Endothelial cell of umbilical vein (primary cell): ENCODE data around the gene SMARCE1. TPM values are rescaled to one million over a fixed set of nuclear protein-coding genes. Genes with fewer than 3 reads are reported as not detected.

Experiments used
- BruUV-seq: library from RNA; stranded (reverse); fragments of 400-500 nt; replicated peaks from 2 replicates; lab custom pipeline; 2021; lab: Mats Ljungman, UMichigan
- CTCF ChIA-PET: fragments of 300-600, 350-600 bp; sonication (Branson Sonifier 250); formaldehyde crosslinking; loops from one replicate; lab custom pipeline; 2021; ENCODE audit warnings: antibody characterized with exemption, inconsistent platforms; lab: Charles Lee
- POLR2A ChIA-PET: fragments of 300-600, 350-600 bp; sonication (Branson Sonifier 250); formaldehyde crosslinking; loops from one replicate; lab custom pipeline; 2021; ENCODE audit warnings: antibody characterized with exemption, inconsistent platforms; lab: Charles Lee
- DNase-seq: peaks from one replicate; pipeline ENCODE4 v3.0.0-alpha.2; 2011; ENCODE audit warnings: low read depth, low spot score
- FAIRE-seq: peaks from 2 replicates; lab custom pipeline; 2011; peaks lifted over from hg19 to GRCh38; lab: Jason Lieb, UNC
- H2AFZ ChIP-seq: 2 replicates; pipeline ENCODE4 v1.6.0; 2012; ENCODE audit warnings: low read depth, low read length, control low read depth, inconsistent platforms
- H3K27ac ChIP-seq: 2 replicates; pipeline ENCODE4 v1.5.1; 2011; ENCODE audit warnings: low read depth, mild to moderate bottlenecking, control low read depth, low read length, moderate library complexity; ENCODE audit not compliant: insufficient read depth
- H3K27me3 ChIP-seq, 2 experiments: 2 replicates each; pipeline versions ENCODE4 v1.6.0 to v1.6.1; 2011; ENCODE audit warnings: low read length in 2 of 2, mixed read lengths in 1 of 2; ENCODE audit not compliant: control insufficient read depth in 2 of 2, insufficient read depth in 2 of 2
- H3K36me3 ChIP-seq, 2 experiments: 2 replicates in 1 of 2; 3 replicates in 1 of 2; pipeline ENCODE4 v1.5.1; 2011; ENCODE audit warnings: low read length in 2 of 2, mild to moderate bottlenecking in 1 of 2, moderate library complexity in 1 of 2; ENCODE audit not compliant: control insufficient read depth in 2 of 2, insufficient read depth in 2 of 2; ENCODE audit errors: extremely low read depth in 1 of 2
- H3K4me1 ChIP-seq: 3 replicates; pipeline ENCODE4 v1.5.1; 2011; ENCODE audit warnings: mild to moderate bottlenecking, low read length; ENCODE audit not compliant: control insufficient read depth, insufficient read depth; ENCODE audit errors: extremely low read depth
- H3K4me2 ChIP-seq: 2 replicates; pipeline ENCODE4 v1.6.1; 2011; ENCODE audit warnings: low read length, control low read depth, mixed read lengths; ENCODE audit not compliant: insufficient read depth
- H3K4me3 ChIP-seq, 3 experiments: fragments of 200-600 bp in 1 of 3; sonication (generic), shearing (Covaris generic) in 1 of 3; replicated peaks in 1 of 3; 2 replicates each; pipeline ENCODE4 v1.5.1; 2011 to 2016; ENCODE audit warnings: control low read depth in 3 of 3, low read length in 3 of 3, mild to moderate bottlenecking in 2 of 3, inconsistent platforms in 1 of 3, low read depth in 1 of 3, moderate library complexity in 1 of 3; ENCODE audit not compliant: insufficient read depth in 1 of 3
- H3K79me2 ChIP-seq: 2 replicates; pipeline ENCODE4 v1.6.0; 2012; ENCODE audit warnings: low read length, inconsistent platforms; ENCODE audit not compliant: control insufficient read depth, insufficient read depth
- H3K9ac ChIP-seq: replicated peaks from 2 replicates; pipeline ENCODE3; 2011; ENCODE audit warnings: low read length, control low read depth; ENCODE audit not compliant: insufficient read depth; ENCODE audit errors: extremely low read depth
- H3K9me1 ChIP-seq: replicated peaks from 3 replicates; pipeline ENCODE4 v1.6.0; 2011; ENCODE audit warnings: mild to moderate bottlenecking, low read length; ENCODE audit not compliant: control insufficient read depth, insufficient read depth; ENCODE audit errors: extremely low read depth
- H3K9me3 ChIP-seq: replicated peaks from 2 replicates; pipeline ENCODE4 v1.5.1; 2012; ENCODE audit warnings: low read length, inconsistent platforms; ENCODE audit not compliant: control insufficient read depth, insufficient read depth
- H4K20me1 ChIP-seq: replicated peaks from 2 replicates; pipeline ENCODE3; 2011; ENCODE audit warnings: mild to moderate bottlenecking, low read length; ENCODE audit not compliant: control insufficient read depth, insufficient read depth; ENCODE audit errors: extremely low read depth
- CTCF ChIP-seq, 2 donors: IDR thresholded peaks; 1 replicate in 1 of 2; 2 replicates in 1 of 2; pipeline ENCODE4 v1.5.1; 2011; ENCODE audit warnings: low read length in 2 of 2, mild to moderate bottlenecking in 2 of 2, moderate library complexity in 2 of 2, control low read depth in 1 of 2, inconsistent platforms in 1 of 2, low read depth in 1 of 2; ENCODE audit not compliant: insufficient read depth in 1 of 2; ENCODE audit errors: extremely low read depth in 1 of 2
- EZH2 ChIP-seq: IDR thresholded peaks from 2 replicates; pipeline ENCODE4 v1.6.1; 2012; ENCODE audit warnings: borderline replicate concordance, low read depth, mild to moderate bottlenecking, moderate library complexity, low read length, inconsistent platforms; ENCODE audit not compliant: severe bottlenecking
- FOS ChIP-seq: IDR thresholded peaks from 2 replicates; pipeline ENCODE4 v1.6.1; 2011; ENCODE audit warnings: mild to moderate bottlenecking, low read length, moderate library complexity, borderline replicate concordance; ENCODE audit not compliant: insufficient read depth
- GATA2 ChIP-seq: IDR thresholded peaks from 2 replicates; pipeline ENCODE4 v1.7.0; 2011; ENCODE audit warnings: low read depth, mild to moderate bottlenecking, moderate library complexity, mixed read lengths, low read length; ENCODE audit not compliant: insufficient read length, insufficient read depth
- JUN ChIP-seq: IDR thresholded peaks from 2 replicates; pipeline ENCODE4 v1.6.1; 2011; ENCODE audit warnings: borderline replicate concordance, low read depth; ENCODE audit not compliant: insufficient read length, insufficient read depth
- MYC ChIP-seq: IDR thresholded peaks from one replicate; pipeline ENCODE4 v1.6.1; 2011; ENCODE audit warnings: mild to moderate bottlenecking, low read depth, low read length
- POLR2A ChIP-seq: IDR thresholded peaks from 2 replicates; pipeline ENCODE4 v1.6.1; 2012; ENCODE audit warnings: low read depth, mild to moderate bottlenecking, control low read depth, low read length
- POLR2AphosphoS5 ChIP-seq: IDR thresholded peaks from 2 replicates; pipeline ENCODE4 v1.6.1; 2012; ENCODE audit warnings: low read depth, mild to moderate bottlenecking, control low read depth, low read length, moderate library complexity; ENCODE audit not compliant: insufficient read depth
- dilution Hi-C: fragments of 300-500 bp; cut with MboI; formaldehyde crosslinking; loops from one replicate; pipeline ENCODE4 v1.15.0; 2019; ENCODE audit warnings: low sequenced_read_pairs; ENCODE audit not compliant: extremely low pct_ligation_motif_present
- intact Hi-C: fragments of 100-400 bp; cut with micrococcal nuclease; formaldehyde crosslinking; loops from one replicate; pipeline ENCODE4 v1.10.0; 2022
- polyA plus RNA-seq, 4 experiments: library from polyadenylated mRNA; depleted of rRNA in 3 of 4; stranded (reverse) in 3 of 4; unstranded in 1 of 4; fragments of >200 nt; gene quantifications; 2 replicates each; pipeline versions ENCODE4 v1.2.1 to v1.2.3, GENCODE V29; 2011 to 2012; ENCODE audit warnings: missing spikeins in 1 of 4
- total RNA-seq: library from RNA; stranded (reverse); gene quantifications from 2 replicates; pipeline ENCODE4 v1.2.3, GENCODE V29; 2021
- TF ChIP-seq, protein P1 (sequence below): IDR thresholded peaks from 2 replicates; pipeline ENCODE4 v1.6.1; 2011; ENCODE audit not compliant: insufficient read depth, insufficient read length

SMARCE1 gene
- total and polyA plus RNA-seq, 2 donors (not counting 3 experiments of a cell fraction or from before 2014, with no cell fraction given): 28.4 to 127 TPM

DNA sequence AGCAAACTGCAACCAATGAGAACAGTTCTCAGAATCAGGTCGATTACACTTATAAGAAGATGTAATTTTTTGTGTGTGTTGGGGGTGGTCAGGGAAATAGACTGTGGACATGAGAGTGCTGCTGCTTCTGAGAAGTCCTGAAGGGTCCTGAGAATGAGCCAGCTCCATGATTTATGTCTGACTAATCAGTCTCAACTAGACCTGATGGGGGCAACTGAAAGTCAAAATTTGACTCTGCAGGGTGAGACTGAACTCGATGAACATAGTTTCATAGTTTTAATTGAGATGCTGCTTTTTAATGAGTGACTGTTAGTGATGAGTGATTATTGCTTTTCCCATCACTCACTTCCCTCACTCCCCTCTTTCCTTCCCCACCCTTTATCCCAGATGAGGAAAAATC lies 37.3 kb downstream of the SMARCE1 start:
- POLR2A ChIA-PET: no interaction called here
- Histone ChIP-seq H3K4me1 (no peaks in the 10 kb centered on the region), H3K9me3 (no peaks in the 10 kb centered on the region), H3K79me2 (no peaks in the 10 kb centered on the region), H3K9ac (no peak overlapping the region), H3K36me3 (no peaks in the 10 kb centered on the region), H3K4me3 (no peak overlapping the region), H3K27me3 (peaks cover 16 to 17% of the 10 kb centered on the region in 2 experiments), H4K20me1 (no peaks in the 10 kb centered on the region), H2AFZ (no peak overlapping the region), H3K9me1 (no peaks in the 10 kb centered on the region), H3K27ac (no peak overlapping the region), H3K4me2 (no peak overlapping the region)
- BruUV-seq: no TSS peak
- no peak for FAIRE-seq
- no peak for DNase-seq
- dilution Hi-C loops (no loop called here), intact Hi-C loops (no loop called here)
- CTCF ChIA-PET: interaction anchor here (2.1 kb wide), 1 partner anchor 10 kb away, joined by 14 read pairs; no protein-coding TSS in a partner anchor
- TF ChIP-seq MYC: no peak
- TF ChIP-seq FOS: no peak
- TF ChIP-seq EZH2: no peak
- no peak for TF ChIP-seq POLR2A
- TF ChIP-seq JUN: no peak
- TF ChIP-seq, protein P1, sequence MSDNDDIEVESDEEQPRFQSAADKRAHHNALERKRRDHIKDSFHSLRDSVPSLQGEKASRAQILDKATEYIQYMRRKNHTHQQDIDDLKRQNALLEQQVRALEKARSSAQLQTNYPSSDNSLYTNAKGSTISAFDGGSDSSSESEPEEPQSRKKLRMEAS: no peak
- TF ChIP-seq GATA2: no peak
- no peak for TF ChIP-seq CTCF (IDR thresholded peaks at IDR 0.05; ENCODE audit: extremely low read depth in 1 of 2, insufficient read depth in 1 of 2, low read depth in 1 of 2, low read length in 2 of 2)
- no peak for TF ChIP-seq POLR2AphosphoS5
